Activated T-helper 17 cell treated with anti-CD3 and anti-CD28 coated beads, Interleukin-2, amount 50 U/mL, for 72 hours (primary cell): Measurements from ENCODE around the gene MTMR4. TPM values are rescaled to one million over a fixed set of nuclear protein-coding genes. Genes with fewer than 3 reads are reported as not detected.
"Not testable (repeated sequence)": the region's sequence is repeated elsewhere in the genome, so short reads cannot be mapped to it uniquely, and the experiment has no call there.

Experiments used
- ATAC-seq: fragments of 150-1000 bp; cut with Tn5 transposase; replicated peaks from 2 replicates; pipeline ENCODE4 v1.10.0; 2021; ENCODE audit warnings: mild to moderate bottlenecking, moderate library complexity
- H3K27ac Mint-ChIP-seq: one replicate; pipeline ENCODE4 v1.8.0; 2022; ENCODE audit warnings: mixed read lengths
- H3K27me3 Mint-ChIP-seq: one replicate; pipeline ENCODE4 v1.8.0; 2022; ENCODE audit warnings: mixed read lengths
- H3K36me3 Mint-ChIP-seq: one replicate; pipeline ENCODE4 v1.8.0; 2022; ENCODE audit warnings: low read depth, mild to moderate bottlenecking, mixed read lengths
- H3K4me1 Mint-ChIP-seq: one replicate; pipeline ENCODE4 v1.8.0; 2022; ENCODE audit warnings: mixed read lengths
- H3K4me3 Mint-ChIP-seq: one replicate; pipeline ENCODE4 v1.8.0; 2022; ENCODE audit warnings: mild to moderate bottlenecking, mixed read lengths
- H3K9me3 Mint-ChIP-seq: one replicate; pipeline ENCODE4 v1.8.0; 2022; ENCODE audit warnings: mixed read lengths
- total RNA-seq, 2 donors: library from RNA; stranded (reverse); gene quantifications; one replicate each; pipeline ENCODE4 v1.2.3, GENCODE V29; 2022

Gene MTMR4
- total RNA-seq, 2 donors from 2014 or later, result 67.1 to 72.1 TPM

- no peaks in the 10 kb centered on the region for H3K27me3 Mint-ChIP-seq
- no peaks in the 10 kb centered on the region for H3K9me3 Mint-ChIP-seq
- H3K36me3 Mint-ChIP-seq, result peaks cover 48% of the 10 kb centered on the region
- H3K27ac Mint-ChIP-seq, result peak overlapping the region; percentile 58
- H3K4me3 Mint-ChIP-seq, result peak overlapping the region; percentile 94
- peaks cover 33% of the 10 kb centered on the region for H3K4me1 Mint-ChIP-seq
- ATAC-seq, result no peak
Observed at GRCh38 chr17:58514770-58515157, 326 bp upstream of the MTMR4 start.

- H3K36me3 Mint-ChIP-seq, result peaks cover 61% of the 10 kb centered on the region
- no peaks in the 10 kb centered on the region for H3K9me3 Mint-ChIP-seq
- H3K4me1 Mint-ChIP-seq, result peaks cover 37% of the 10 kb centered on the region
- peak overlapping the region; percentile 74 for H3K27ac Mint-ChIP-seq
- ATAC-seq, result no peak
- no peaks in the 10 kb centered on the region for H3K27me3 Mint-ChIP-seq
- peak overlapping the region; percentile 94 for H3K4me3 Mint-ChIP-seq
Observed at GRCh38 chr17:58513267-58513964, 1.0 kb downstream of the MTMR4 start.

DNA sequence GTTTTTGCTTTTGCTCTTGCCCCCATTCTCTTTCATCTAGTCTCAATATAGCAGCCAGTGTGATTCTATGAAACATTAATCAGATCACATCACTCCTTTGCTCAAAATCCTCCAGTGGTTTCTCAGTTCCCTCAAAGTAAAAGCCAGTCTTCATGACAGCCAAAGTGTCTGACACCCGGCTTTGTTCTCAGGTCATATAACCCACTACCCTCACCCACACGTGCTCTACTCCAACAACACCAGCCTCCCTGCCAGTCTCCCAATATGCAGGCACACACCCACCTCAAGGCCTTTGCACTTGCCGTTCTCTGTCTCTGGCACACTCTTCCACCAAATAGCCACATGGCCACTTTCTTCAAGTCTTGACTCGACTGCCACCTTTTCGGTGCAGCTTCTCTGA lies 4.4 kb downstream of the MTMR4 start:
- no peaks in the 10 kb centered on the region for H3K9me3 Mint-ChIP-seq
- no peak for ATAC-seq
- H3K4me3 Mint-ChIP-seq, result no peak overlapping the region
- H3K36me3 Mint-ChIP-seq, result peaks cover 89% of the 10 kb centered on the region
- H3K4me1 Mint-ChIP-seq, result peaks cover 26% of the 10 kb centered on the region
- H3K27ac Mint-ChIP-seq, result peak overlapping the region; percentile 8
- H3K27me3 Mint-ChIP-seq, result no peaks in the 10 kb centered on the region

DNA sequence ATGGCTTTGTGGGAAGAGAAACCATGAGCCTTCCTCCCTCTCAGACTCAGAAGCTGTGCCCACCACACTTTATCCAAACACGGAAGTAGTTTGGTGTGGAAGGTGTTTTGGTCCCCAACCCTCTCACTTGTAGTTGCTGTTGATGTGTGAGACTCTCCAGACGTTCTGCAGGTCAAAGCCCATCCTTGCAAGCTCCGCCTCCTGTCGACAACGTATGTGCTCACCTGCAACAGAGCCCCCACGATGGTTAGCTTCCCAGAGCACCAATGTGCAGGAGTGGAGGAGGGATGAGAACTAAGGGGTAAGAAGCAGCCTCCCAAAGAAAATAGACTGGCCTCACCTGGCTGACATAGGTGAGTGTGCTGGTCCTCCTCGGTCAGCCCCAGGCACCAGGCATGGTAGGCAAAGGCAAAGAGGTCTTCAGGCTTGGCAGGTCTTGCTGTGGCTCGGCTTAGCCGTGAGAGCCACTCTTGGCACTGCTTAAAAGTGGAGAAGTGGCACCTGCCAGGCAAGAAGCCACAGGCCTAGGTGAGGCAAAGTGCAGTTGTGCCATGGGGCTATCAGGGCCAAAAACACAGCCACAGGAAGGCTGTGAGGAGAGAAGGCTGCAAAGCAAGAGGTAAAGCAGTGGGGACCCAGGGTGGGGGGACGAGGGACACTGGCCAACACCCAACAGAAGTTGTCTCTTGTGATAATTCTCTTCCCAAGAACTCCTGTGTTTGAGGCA lies 5.9 kb downstream of the MTMR4 start:
- no peak for ATAC-seq
- H3K27ac Mint-ChIP-seq, result peak overlapping the region; percentile 21
- no peak overlapping the region for H3K4me3 Mint-ChIP-seq
- H3K36me3 Mint-ChIP-seq, result peaks cover 100% of the 10 kb centered on the region
- H3K9me3 Mint-ChIP-seq, result no peaks in the 10 kb centered on the region
- H3K27me3 Mint-ChIP-seq, result no peaks in the 10 kb centered on the region
- peaks cover 26% of the 10 kb centered on the region for H3K4me1 Mint-ChIP-seq

DNA sequence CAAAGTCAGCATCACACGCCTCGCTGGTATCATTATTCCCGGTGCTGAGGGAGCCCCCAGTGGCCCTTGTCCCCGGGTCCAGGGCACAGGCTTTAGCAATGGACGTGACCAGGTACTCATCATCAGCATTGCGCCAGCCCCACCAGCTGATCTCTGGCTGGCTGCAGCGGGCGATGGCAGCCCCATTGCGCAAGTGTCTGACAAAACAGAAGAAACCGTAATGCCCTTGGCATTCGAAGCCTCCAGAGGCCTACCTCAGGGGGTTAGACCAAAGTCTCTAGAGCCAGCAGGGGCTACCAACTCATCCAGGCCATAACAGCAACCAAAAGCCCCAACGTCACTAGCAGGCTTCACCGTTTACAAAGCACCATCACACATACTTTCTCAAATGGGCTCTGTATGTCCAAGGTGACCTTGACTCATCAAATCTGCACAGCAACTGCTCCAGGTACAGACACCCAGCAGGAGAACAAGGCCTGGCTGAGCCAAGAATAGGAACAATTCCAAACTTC lies 7.3 kb downstream of the MTMR4 start:
- Mint-ChIP-seq H3K9me3 (no peaks in the 10 kb centered on the region), H3K4me3 (no peak overlapping the region), H3K4me1 (peaks cover 17% of the 10 kb centered on the region), H3K27ac (no peak overlapping the region), H3K27me3 (no peaks in the 10 kb centered on the region), H3K36me3 (peaks cover 100% of the 10 kb centered on the region)
- ATAC-seq, result no peak

GRCh38 chr17:58506354-58507080 lies 7.9 kb downstream of the MTMR4 start:
- H3K9me3 Mint-ChIP-seq, result no peaks in the 10 kb centered on the region
- peaks cover 14% of the 10 kb centered on the region for H3K4me1 Mint-ChIP-seq
- peaks cover 100% of the 10 kb centered on the region for H3K36me3 Mint-ChIP-seq
- ATAC-seq, result no peak
- no peak overlapping the region for H3K4me3 Mint-ChIP-seq
- H3K27ac Mint-ChIP-seq, result no peak overlapping the region
- H3K27me3 Mint-ChIP-seq, result no peaks in the 10 kb centered on the region

GRCh38 chr17:58504826-58505351 lies 9.5 kb downstream of the MTMR4 start:
- Mint-ChIP-seq H3K27ac (no peak overlapping the region), H3K36me3 (peaks cover 100% of the 10 kb centered on the region), H3K27me3 (no peaks in the 10 kb centered on the region)

GRCh38 chr17:58503866-58504265 lies 10.6 kb downstream of the MTMR4 start:
- Mint-ChIP-seq H3K27ac (no peak overlapping the region), H3K9me3 (no peaks in the 10 kb centered on the region), H3K4me3 (no peak overlapping the region), H3K4me1 (peaks cover under 1% of the 10 kb centered on the region), H3K36me3 (peaks cover 99% of the 10 kb centered on the region), H3K27me3 (no peaks in the 10 kb centered on the region)
- ATAC-seq, result no peak

More at GRCh38 chr17:58504826-58505351, 9.5 kb downstream of the MTMR4 start:
- Mint-ChIP-seq H3K4me1 (peaks cover 6% of the 10 kb centered on the region), H3K4me3 (no peak overlapping the region), H3K9me3 (no peaks in the 10 kb centered on the region)
- ATAC-seq, result no peak

- not testable (repeated sequence) for H3K27me3 Mint-ChIP-seq, H3K9me3 Mint-ChIP-seq, H3K4me3 Mint-ChIP-seq, H3K4me1 Mint-ChIP-seq, H3K27ac Mint-ChIP-seq, ATAC-seq
- peaks cover 99% of the 10 kb centered on the region for H3K36me3 Mint-ChIP-seq
Observed at GRCh38 chr17:58503134-58503533, 11.3 kb downstream of the MTMR4 start.

DNA sequence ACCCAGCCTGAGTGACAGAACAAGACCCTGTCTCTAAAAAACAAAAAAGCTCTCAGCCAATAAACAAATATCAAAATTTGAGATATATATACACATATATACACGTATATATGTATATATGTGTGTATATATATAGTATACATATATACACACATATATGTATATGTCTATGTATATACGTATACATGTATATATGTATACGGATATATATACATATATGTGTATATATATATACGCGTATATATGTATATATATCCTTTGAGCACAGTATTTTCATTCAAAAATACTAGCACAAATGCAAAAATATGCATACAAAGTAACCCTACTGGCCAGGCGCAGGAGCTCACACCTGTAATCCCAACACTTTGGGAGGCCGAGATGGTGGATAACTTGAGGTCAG lies 13.0 kb downstream of the MTMR4 start:
- no peaks in the 10 kb centered on the region for H3K4me1 Mint-ChIP-seq
- no peak overlapping the region for H3K4me3 Mint-ChIP-seq
- H3K36me3 Mint-ChIP-seq, result peaks cover 99% of the 10 kb centered on the region
- no peak overlapping the region for H3K27ac Mint-ChIP-seq
- H3K9me3 Mint-ChIP-seq, result no peaks in the 10 kb centered on the region
- H3K27me3 Mint-ChIP-seq, result no peaks in the 10 kb centered on the region
- no peak for ATAC-seq

DNA sequence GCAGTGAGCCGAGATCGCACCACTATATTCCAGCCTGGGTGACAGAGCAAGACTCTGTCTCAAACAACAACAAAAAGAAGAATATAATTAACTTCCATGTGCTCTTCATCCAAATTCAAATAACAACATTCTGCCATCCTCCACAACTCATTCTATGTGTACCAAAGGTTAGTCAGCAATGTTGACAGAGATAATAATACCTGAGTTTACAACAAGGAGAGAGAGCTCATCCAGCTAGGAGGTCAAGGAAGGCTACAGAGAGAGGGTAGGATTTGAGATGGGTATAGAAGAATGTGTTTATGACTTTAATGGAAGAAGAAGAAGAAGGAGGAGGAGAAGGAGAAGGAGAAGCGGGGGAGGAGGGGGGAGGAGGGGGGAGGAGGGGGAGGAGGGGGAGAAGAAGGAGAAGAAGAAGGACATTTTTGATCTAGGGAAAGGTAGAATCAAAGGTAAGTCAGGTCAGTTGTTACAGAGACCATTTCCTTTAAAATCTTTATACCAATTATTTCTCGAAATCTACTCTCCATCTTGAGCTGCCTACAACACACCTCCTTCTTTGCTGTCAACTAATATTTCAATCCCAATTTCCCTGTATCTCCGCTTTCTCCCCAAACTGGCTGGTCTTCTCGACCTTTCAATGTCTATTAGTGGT lies 16.1 kb downstream of the MTMR4 start:
- Mint-ChIP-seq H3K4me3 (no peak overlapping the region), H3K4me1 (peaks cover 2% of the 10 kb centered on the region), H3K9me3 (no peaks in the 10 kb centered on the region), H3K27me3 (no peaks in the 10 kb centered on the region), H3K36me3 (peaks cover 98% of the 10 kb centered on the region), H3K27ac (peak overlapping the region; percentile 21)
- no peak for ATAC-seq

DNA sequence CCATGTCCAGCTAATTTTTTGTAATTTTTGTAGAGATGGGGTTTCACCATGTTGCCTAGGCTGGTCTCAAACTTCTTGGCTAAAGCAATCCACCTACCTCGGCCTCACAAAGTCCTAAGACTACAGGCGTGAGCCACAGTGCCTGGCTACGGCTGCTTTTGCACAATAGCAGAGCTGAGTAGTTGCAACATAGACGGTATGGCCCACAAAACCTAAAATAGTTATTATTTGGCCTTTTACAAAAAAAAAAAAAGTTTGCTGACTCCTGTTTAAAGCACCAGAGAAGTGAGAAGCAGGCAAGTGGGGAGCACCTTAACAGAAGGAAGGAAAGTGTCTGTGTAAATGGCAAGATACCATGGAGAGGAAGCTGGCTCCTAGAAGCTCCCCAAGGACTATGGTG lies 20.9 kb downstream of the MTMR4 start:
- Mint-ChIP-seq H3K27ac (peak overlapping the region; percentile 78), H3K4me1 (peaks cover 12% of the 10 kb centered on the region), H3K4me3 (no peak overlapping the region), H3K9me3 (no peaks in the 10 kb centered on the region), H3K36me3 (peaks cover 99% of the 10 kb centered on the region), H3K27me3 (no peaks in the 10 kb centered on the region)
- no peak for ATAC-seq

- no peaks in the 10 kb centered on the region for H3K9me3 Mint-ChIP-seq
- H3K4me1 Mint-ChIP-seq, result peaks cover 12% of the 10 kb centered on the region
- peak overlapping the region; percentile 78 for H3K27ac Mint-ChIP-seq
- H3K4me3 Mint-ChIP-seq, result peak overlapping the region; percentile 5
- H3K27me3 Mint-ChIP-seq, result no peaks in the 10 kb centered on the region
- H3K36me3 Mint-ChIP-seq, result peaks cover 90% of the 10 kb centered on the region
- peak; percentile 98 for ATAC-seq
Observed at GRCh38 chr17:58492238-58493121, 22.0 kb downstream of the MTMR4 start.
